GM12875 (cell line): ENCODE results near the gene HS2ST1.

Experiments
- H3K4me3 ChIP-seq: one replicate; pipeline ENCODE4 v1.5.1; 2011; ENCODE audit warnings: low read depth, low read length, control low read depth
- TF ChIP-seq, protein P1 (sequence below): IDR thresholded peaks from 2 replicates; pipeline ENCODE4 v1.5.1; 2011; ENCODE audit warnings: low read depth, mild to moderate bottlenecking, control low read depth, inconsistent platforms, low read length, moderate library complexity, borderline replicate concordance; ENCODE audit not compliant: insufficient read depth

The HS2ST1 gene

DNA sequence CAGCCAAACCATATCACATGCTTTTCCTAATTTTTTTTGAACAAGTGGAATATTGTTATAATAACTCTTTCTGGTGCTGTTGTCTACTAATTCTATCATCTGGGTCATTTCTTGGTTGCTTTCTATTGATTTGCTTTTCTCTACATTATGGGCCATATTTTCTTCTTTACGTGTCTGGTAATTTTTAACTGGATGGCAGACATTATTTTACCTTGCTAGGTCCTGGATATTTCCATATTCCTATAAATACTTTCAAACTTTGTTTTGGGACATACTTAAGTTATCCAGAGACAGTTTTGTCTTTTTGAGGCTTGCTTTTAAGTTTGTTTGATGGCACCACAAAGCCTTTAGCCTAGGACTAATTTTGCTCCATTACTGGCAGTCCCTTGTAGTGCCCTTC, 11.3 kb downstream of the HS2ST1 start:
- TF ChIP-seq, protein P1, sequence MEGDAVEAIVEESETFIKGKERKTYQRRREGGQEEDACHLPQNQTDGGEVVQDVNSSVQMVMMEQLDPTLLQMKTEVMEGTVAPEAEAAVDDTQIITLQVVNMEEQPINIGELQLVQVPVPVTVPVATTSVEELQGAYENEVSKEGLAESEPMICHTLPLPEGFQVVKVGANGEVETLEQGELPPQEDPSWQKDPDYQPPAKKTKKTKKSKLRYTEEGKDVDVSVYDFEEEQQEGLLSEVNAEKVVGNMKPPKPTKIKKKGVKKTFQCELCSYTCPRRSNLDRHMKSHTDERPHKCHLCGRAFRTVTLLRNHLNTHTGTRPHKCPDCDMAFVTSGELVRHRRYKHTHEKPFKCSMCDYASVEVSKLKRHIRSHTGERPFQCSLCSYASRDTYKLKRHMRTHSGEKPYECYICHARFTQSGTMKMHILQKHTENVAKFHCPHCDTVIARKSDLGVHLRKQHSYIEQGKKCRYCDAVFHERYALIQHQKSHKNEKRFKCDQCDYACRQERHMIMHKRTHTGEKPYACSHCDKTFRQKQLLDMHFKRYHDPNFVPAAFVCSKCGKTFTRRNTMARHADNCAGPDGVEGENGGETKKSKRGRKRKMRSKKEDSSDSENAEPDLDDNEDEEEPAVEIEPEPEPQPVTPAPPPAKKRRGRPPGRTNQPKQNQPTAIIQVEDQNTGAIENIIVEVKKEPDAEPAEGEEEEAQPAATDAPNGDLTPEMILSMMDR: no peak
- no peak overlapping the region for H3K4me3 ChIP-seq

DNA sequence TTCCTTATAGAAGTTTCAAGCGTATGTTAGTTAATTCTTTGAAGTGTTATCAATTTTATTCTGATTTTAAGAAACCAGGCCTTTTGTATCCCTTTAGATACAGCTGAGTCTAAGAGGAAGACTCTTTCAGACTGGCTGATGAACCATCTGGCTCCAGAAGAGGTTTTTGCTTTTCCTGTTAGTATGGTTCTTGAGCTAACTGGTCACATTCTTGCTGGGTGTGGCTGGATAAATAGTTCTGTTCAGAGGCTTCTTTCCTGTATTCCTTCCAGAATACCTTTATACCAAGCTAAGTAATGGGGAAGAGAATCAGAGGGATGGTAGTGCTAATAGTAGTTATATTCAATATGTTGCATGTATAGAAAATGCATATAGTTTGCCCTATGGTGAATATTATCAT, 12.4 kb downstream of the HS2ST1 start:
- H3K4me3 ChIP-seq: no peak overlapping the region
- TF ChIP-seq, protein P1: no peak

DNA sequence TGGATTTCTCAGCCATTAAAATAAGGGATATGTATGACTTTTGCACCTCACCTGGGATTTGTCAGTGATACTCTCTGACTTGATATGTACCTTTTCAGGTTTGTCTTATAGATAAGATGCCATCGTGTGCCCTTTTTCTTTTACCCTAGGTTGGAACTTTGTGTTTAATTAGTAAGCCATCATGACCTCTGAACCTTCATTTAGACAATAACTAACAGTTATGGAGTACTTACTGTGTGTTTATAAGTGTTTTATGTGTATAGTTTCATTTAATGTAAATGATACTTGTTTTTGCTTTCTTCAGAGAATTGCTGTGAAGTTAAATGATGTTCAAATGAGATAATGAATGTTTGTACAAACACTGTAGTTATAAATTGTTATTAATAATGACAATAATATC, 14.4 kb downstream of the HS2ST1 start:
- TF ChIP-seq, protein P1: no peak
- H3K4me3 ChIP-seq: no peak overlapping the region

DNA sequence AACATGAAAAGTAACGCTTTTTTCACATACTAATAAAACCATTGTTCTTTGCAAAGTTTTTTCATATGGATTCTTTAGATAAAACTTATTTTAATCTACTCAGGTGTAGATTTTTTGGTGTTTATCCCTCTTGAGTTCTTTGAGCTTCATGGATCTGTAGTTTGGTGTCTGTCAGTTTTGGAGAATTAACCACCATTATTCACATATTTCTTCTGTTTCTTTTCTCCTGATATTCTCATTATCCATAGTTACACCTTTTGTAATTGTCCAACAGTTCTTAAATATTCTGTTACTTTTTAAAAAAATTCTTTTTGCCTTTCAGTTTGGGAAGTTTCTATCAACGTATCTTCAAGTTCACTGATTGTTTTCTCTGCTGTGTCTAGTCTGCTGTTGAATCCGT, 18.6 kb downstream of the HS2ST1 start:
- no peak overlapping the region for H3K4me3 ChIP-seq
- TF ChIP-seq, protein P1: no peak

DNA sequence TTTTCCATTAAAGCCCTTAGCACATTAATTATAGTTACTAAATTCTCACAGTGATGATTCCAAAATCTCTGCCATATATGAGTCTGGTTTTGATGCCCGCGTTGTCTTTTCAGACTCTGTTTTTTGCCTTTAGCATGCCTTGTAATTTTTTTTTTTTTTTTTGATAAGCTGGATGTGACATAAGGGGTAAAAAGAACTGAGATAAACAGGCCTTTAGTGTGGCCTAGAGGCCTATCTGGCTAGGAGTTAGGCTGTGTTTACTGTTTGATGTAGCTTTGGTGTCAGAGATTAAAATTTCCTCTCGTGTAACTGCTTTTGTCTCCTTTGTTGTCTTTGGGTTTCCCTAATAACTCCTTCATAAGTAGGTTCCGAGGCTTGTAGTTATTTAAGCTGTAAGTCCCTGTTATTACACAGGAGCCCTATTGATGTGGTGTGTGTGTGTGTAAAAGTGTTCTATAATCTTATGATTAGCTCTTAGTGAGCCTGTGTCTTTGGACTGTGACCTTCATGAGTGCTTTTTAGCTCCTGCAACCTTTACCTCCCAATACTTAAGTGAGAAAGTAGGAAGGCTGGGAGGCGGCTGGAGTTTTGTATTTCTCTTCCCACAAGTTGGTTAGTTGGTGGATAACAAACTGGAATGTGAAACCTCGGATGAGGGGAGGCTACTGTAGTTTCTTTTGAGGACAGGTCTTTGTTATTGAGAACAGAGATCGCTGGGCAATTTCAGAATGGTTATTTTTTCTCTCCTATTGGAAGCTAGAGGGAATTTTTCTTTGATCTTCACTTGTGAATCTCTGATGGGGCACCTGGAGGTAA, 19.3 kb downstream of the HS2ST1 start:
- H3K4me3 ChIP-seq: no peak overlapping the region
- TF ChIP-seq, protein P1: no peak

DNA sequence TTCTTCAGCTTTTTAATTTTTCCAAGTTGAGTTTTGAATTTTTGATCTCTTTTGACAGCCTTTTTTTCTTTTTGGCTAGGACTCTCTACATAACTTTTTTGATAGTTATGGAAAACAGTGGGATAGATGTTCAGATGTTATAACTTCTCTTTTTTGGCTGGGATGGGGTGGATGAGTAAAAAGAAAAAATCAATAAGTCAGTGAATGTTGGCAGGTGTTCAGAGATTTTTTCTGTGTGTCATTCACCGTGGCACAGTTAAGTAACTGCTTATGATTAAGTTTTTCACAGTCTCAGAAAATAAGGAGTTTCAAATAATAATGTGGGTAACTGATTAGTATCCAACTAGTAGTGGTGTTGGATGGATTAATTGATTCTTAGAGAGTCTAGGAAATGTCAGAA, 24.0 kb downstream of the HS2ST1 start:
- TF ChIP-seq, protein P1: no peak
- H3K4me3 ChIP-seq: no peak overlapping the region

DNA sequence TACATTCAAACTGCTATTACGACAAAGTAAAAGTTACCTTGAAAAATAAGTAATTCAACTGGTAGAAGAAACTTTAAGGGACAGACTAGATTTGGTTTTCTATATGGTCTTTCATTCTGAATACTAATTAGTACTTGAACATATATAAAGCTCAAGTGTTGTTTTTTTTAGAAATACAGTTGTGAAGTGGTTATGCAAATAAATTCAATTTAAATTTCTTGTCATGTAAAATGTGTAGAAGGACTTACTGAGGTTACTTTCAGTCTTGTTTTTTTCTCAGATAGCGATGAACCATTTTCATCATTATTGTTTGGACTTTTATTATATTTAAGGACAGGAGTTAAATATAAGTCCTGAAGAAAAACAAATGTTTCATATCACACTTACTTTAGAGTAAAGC, 24.4 kb downstream of the HS2ST1 start:
- TF ChIP-seq, protein P1: no peak
- no peak overlapping the region for H3K4me3 ChIP-seq
